MM.1S (cell line): ENCODE measurements around the gene VWA1.

Experiments used
- DNase-seq: peaks from one replicate; pipeline ENCODE4 v3.0.0-alpha.2; 2015
- H2AFZ ChIP-seq: fragments of 300-600 bp; sonication (generic); 2 replicates; pipeline ENCODE4 v1.6.0; 2016; ENCODE audit warnings: antibody characterized with exemption, low read length
- H3F3A ChIP-seq: fragments of 300-600 bp; sonication (generic); 2 replicates; pipeline ENCODE4 v1.6.1; 2016; ENCODE audit warnings: mild to moderate bottlenecking, antibody characterized with exemption, low read length, moderate library complexity, mixed read lengths; ENCODE audit not compliant: insufficient read depth
- H3K27ac ChIP-seq: fragments of 300-600 bp; sonication (generic); 2 replicates; pipeline ENCODE4 v1.5.1; 2016; ENCODE audit warnings: mild to moderate bottlenecking, low read length
- H3K27me3 ChIP-seq: fragments of 300-600 bp; sonication (generic); replicated peaks from 2 replicates; pipeline ENCODE4 v1.6.0; 2016; ENCODE audit warnings: low read length; ENCODE audit not compliant: insufficient read depth
- H3K36me3 ChIP-seq: fragments of 300-600 bp; sonication (generic); replicated peaks from 2 replicates; pipeline ENCODE4 v1.6.1; 2016; ENCODE audit warnings: mild to moderate bottlenecking, low read length, mixed read lengths; ENCODE audit not compliant: insufficient read depth
- H3K4me1 ChIP-seq: fragments of 300-600 bp; sonication (generic); 2 replicates; pipeline ENCODE4 v1.6.1; 2016; ENCODE audit warnings: low read length, mixed read lengths
- H3K4me2 ChIP-seq: fragments of 300-600 bp; sonication (generic); 2 replicates; pipeline ENCODE4 v1.6.0; 2016; ENCODE audit warnings: low read depth, low read length
- H3K4me3 ChIP-seq: fragments of 300-600 bp; sonication (generic); 2 replicates; pipeline ENCODE4 v1.5.1; 2016; ENCODE audit warnings: low read length, mixed read lengths
- H3K79me2 ChIP-seq: fragments of 300-600 bp; sonication (generic); 2 replicates; pipeline ENCODE4 v1.6.1; 2016; ENCODE audit warnings: mixed run types, low read length, mixed read lengths
- H3K9ac ChIP-seq: fragments of 300-600 bp; sonication (generic); 2 replicates; pipeline ENCODE4 v1.6.1; 2016; ENCODE audit warnings: low read length, mixed read lengths
- H3K9me2 ChIP-seq: fragments of 300-600 bp; sonication (generic); replicated peaks from 2 replicates; pipeline ENCODE4 v1.6.1; 2016; ENCODE audit warnings: mild to moderate bottlenecking, low read length, mixed read lengths; ENCODE audit not compliant: insufficient read depth
- H3K9me3 ChIP-seq: fragments of 300-600 bp; sonication (generic); replicated peaks from 2 replicates; pipeline ENCODE4 v1.6.1; 2016; ENCODE audit warnings: mild to moderate bottlenecking, low read length, mixed read lengths; ENCODE audit not compliant: insufficient read depth
- H4K20me1 ChIP-seq: fragments of 300-600 bp; sonication (generic); 2 replicates; pipeline ENCODE4 v1.6.1; 2016; ENCODE audit warnings: mild to moderate bottlenecking, low read length, moderate library complexity, mixed read lengths; ENCODE audit not compliant: insufficient read depth
- EZH2 ChIP-seq: fragments of 300-600 bp; sonication (generic); optimal IDR thresholded peaks from 2 replicates; pipeline ENCODE3; 2017; ENCODE audit warnings: low read depth, mild to moderate bottlenecking, antibody characterized with exemption, low read length, mixed read lengths
- EZH2phosphoT487 ChIP-seq: fragments of 300-600 bp; sonication (generic); IDR thresholded peaks from 2 replicates; pipeline ENCODE4 v1.6.1; 2018; ENCODE audit warnings: antibody characterized with exemption, low read length
- TF ChIP-seq, protein P1 (sequence below): fragments of 300-600 bp; sonication (generic); IDR thresholded peaks from 2 replicates; pipeline ENCODE4 v1.5.1; 2016; ENCODE audit warnings: antibody characterized with exemption, low read length, mixed read lengths

Gene VWA1

DNA sequence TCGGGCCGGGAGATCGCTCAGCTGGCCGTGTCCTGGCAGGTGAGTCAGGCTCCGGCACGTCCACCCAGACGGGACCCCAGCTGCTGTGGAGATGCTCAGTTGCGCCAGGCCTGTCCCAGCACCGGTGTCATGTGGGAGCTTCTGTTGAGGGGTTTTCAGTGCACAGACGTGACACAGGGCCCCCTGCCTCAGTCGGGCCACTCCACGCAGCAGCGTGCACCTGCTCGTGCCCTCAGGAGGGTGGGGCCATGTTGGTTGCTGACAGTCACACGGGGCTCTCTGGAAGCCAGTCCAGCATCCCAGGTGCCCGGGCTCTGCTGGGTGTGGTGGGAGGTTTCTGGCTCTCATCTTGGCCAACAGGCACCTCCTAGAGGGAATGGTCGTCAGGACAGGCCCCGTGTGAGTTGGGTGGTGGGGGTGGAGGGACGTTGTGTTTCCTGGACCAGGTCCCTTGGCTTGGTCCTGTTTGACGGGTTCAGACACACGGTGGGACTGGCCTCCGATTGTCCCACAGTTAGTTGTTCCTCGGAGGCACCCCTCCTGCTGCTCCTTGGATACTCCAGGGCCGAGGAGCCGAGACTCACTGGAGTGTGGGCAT lies 55.2 kb downstream of the VWA1 start:
- H3K9me3 ChIP-seq = no peaks in the 10 kb centered on the region
- no peak for DNase-seq
- no peak overlapping the region for H3K9ac ChIP-seq
- H4K20me1 ChIP-seq = no peaks in the 10 kb centered on the region
- no peak overlapping the region for H3K4me3 ChIP-seq
- no peaks in the 10 kb centered on the region for H3F3A ChIP-seq
- no peaks in the 10 kb centered on the region for H3K9me2 ChIP-seq
- no peak overlapping the region for H3K4me2 ChIP-seq
- H2AFZ ChIP-seq = no peak overlapping the region
- peaks cover 13% of the 10 kb centered on the region; the same call in 1 of the 2 replicates for H3K36me3 ChIP-seq
- H3K27me3 ChIP-seq = no peaks in the 10 kb centered on the region
- no peak overlapping the region for H3K27ac ChIP-seq
- H3K79me2 ChIP-seq = no peaks in the 10 kb centered on the region
- TF ChIP-seq, protein P1, sequence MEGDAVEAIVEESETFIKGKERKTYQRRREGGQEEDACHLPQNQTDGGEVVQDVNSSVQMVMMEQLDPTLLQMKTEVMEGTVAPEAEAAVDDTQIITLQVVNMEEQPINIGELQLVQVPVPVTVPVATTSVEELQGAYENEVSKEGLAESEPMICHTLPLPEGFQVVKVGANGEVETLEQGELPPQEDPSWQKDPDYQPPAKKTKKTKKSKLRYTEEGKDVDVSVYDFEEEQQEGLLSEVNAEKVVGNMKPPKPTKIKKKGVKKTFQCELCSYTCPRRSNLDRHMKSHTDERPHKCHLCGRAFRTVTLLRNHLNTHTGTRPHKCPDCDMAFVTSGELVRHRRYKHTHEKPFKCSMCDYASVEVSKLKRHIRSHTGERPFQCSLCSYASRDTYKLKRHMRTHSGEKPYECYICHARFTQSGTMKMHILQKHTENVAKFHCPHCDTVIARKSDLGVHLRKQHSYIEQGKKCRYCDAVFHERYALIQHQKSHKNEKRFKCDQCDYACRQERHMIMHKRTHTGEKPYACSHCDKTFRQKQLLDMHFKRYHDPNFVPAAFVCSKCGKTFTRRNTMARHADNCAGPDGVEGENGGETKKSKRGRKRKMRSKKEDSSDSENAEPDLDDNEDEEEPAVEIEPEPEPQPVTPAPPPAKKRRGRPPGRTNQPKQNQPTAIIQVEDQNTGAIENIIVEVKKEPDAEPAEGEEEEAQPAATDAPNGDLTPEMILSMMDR = no peak
- TF ChIP-seq EZH2 (no peak), EZH2phosphoT487 (no peak)
- no peaks in the 10 kb centered on the region for H3K4me1 ChIP-seq

DNA sequence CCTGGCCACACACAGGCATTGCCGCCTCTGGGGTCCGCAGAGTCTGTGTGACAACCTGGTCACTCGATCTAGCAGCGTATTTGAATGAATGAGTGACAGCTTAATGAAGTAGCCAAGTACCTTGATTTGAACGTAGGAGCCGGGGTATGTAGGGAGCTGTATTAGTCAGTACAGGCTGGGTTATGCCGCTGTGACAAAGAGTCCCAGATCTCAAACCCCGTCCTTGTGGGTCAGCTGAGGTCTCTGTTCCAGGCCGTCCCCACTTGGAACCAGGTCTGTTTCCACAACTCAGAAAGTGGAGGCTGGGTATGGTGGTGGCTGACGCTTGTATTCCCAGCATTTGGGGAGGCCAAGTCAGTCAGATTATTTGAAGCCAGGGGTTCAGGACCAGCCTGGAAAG lies 56.1 kb downstream of the VWA1 start:
- no peak for DNase-seq
- peaks cover 13% of the 10 kb centered on the region; the same call in 1 of the 2 replicates for H3K36me3 ChIP-seq
- H3K4me2 ChIP-seq = no peak overlapping the region

More for the DNA sequence above, 56.1 kb downstream of the VWA1 start:
- Histone ChIP-seq H3K79me2 (no peaks in the 10 kb centered on the region), H3K9ac (no peak overlapping the region), H2AFZ (no peak overlapping the region), H3K27me3 (no peaks in the 10 kb centered on the region), H3F3A (no peaks in the 10 kb centered on the region), H3K27ac (no peak overlapping the region), H3K4me3 (no peak overlapping the region), H3K4me1 (no peaks in the 10 kb centered on the region), H3K9me3 (no peaks in the 10 kb centered on the region), H3K9me2 (no peaks in the 10 kb centered on the region), H4K20me1 (no peaks in the 10 kb centered on the region)
- TF ChIP-seq, protein P1 = no peak
- TF ChIP-seq EZH2 (no peak), EZH2phosphoT487 (no peak)
